ENCODE measurements around the gene TNFRSF14.

Gene TNFRSF14

DNA sequence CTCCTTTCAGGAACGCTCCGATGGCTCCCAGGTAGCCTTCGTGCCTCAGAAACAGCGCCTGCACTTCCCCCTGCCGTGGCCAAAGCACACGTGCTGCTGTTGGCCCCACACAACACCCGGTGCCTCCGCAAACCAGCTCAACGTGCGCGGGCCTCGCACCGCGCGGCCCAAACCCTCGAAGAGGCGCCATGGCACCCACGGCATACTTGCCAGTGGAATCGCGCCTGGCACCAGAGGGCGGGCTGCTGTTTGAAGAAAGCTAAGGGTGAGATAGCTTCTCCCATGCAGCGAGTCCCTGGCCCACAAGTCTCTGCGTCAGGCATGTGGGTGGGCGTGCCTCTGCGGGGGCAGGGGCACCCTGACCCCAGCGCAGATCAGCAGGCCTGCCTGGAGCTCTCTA lies 37.6 kb upstream of the TNFRSF14 start:
- no peak overlapping the region for H3K27ac Mint-ChIP-seq
- H3K36me3 Mint-ChIP-seq: peaks cover 44% of the 10 kb centered on the region
- H3K4me1 Mint-ChIP-seq: peaks cover 18% of the 10 kb centered on the region
- H3K4me3 Mint-ChIP-seq: no peak overlapping the region
- no peak for DNase-seq
- CTCF ChIA-PET: interaction anchor here (0.9 kb wide), 1 partner anchor 29 kb away, joined by 3 read pairs; no protein-coding TSS in a partner anchor
- no peaks in the 10 kb centered on the region for H3K9me3 Mint-ChIP-seq
- H3K27me3 Mint-ChIP-seq: no peaks in the 10 kb centered on the region

DNA sequence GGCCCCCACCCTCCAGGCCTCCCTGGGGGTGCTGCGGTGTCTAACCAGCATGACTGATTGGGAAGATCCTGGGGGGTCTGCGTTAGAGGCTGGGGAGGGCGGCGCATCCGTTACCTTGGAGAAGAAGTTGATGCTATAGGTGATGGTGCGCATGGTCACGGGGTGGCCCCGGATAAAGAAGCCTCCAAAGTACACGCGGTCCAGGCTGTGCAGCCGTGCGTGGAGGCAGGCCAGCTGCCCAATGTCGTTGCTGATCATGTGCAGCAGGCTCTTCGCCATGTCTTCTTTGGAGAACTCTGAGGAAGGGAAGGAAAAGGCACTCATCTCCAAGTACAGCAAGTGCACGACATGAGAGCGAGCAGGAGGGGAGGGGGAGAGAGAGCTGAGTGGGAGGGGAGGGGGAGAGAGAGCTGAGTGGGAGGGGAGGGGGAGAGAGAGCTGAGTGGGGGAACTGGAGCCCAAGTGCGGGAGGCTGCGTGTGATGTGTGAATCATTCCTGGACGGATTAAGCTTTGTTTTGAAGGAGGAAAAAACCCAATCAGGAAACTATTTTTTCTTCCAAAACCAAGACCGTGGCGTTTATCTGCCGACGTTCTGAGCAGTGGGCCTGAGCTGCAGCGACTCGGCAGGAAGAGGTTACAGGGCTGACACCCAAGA lies 37.0 kb upstream of the TNFRSF14 start:
- H3K4me3 Mint-ChIP-seq: no peak overlapping the region
- no peak for DNase-seq
- no peaks in the 10 kb centered on the region for H3K27me3 Mint-ChIP-seq
- H3K36me3 Mint-ChIP-seq: peaks cover 44% of the 10 kb centered on the region
- no peak overlapping the region for H3K27ac Mint-ChIP-seq
- no peaks in the 10 kb centered on the region for H3K9me3 Mint-ChIP-seq
- peaks cover 23% of the 10 kb centered on the region for H3K4me1 Mint-ChIP-seq
- CTCF ChIA-PET: interaction anchor here (0.9 kb wide), 1 partner anchor 28 kb away, joined by 3 read pairs; no protein-coding TSS in a partner anchor

DNA sequence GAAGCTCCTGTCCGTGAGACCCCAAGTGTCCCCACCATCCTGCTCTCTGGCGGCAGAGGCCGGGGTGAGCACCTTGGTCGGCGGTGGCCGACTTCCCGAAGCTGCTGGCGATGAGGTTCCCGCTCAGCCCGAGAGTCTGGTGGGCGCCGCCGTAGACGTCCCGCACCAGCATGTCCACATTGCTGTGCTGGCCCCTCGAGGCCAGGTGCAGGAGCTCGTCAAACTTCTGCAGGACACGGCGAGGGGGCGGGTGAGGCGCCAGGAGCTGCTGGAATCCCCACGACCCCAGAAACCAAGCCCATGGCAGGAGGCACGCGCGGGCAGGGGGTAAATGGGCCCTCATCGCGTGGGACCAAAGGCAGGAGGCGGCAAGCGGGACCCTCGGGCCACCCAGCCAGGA lies 36.4 kb upstream of the TNFRSF14 start:
- no peak overlapping the region for H3K27ac Mint-ChIP-seq
- H3K27me3 Mint-ChIP-seq: no peaks in the 10 kb centered on the region
- H3K4me1 Mint-ChIP-seq: peaks cover 29% of the 10 kb centered on the region
- H3K9me3 Mint-ChIP-seq: no peaks in the 10 kb centered on the region
- no peak for DNase-seq
- CTCF ChIA-PET: no interaction called here
- peaks cover 45% of the 10 kb centered on the region for H3K36me3 Mint-ChIP-seq
- H3K4me3 Mint-ChIP-seq: no peak overlapping the region

DNA sequence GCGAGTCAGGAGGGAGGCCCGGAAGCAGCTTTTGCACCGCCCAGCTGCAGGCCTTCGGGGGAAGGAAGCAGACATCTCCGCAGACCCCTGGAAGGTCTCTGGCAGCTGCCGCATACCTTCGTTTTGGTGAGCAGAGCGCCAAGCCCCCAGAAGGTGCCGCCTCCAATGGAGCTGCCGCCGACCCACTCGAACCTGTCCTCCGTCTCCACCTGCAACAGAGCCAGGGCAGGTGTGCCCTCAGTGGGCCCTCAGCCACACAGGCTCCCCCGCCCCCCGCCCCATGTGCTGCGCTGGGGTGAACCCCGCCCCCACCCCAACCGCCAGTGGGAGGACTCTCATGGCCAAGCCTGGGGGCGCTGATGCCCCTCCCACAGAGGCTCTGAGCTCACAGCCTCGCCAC lies 36.0 kb upstream of the TNFRSF14 start:
- Mint-ChIP-seq H3K27me3 (no peaks in the 10 kb centered on the region), H3K9me3 (no peaks in the 10 kb centered on the region), H3K4me1 (peaks cover 34% of the 10 kb centered on the region), H3K36me3 (peaks cover 48% of the 10 kb centered on the region), H3K4me3 (no peak overlapping the region), H3K27ac (no peak overlapping the region)
- no peak for DNase-seq
- CTCF ChIA-PET: no interaction called here

DNA sequence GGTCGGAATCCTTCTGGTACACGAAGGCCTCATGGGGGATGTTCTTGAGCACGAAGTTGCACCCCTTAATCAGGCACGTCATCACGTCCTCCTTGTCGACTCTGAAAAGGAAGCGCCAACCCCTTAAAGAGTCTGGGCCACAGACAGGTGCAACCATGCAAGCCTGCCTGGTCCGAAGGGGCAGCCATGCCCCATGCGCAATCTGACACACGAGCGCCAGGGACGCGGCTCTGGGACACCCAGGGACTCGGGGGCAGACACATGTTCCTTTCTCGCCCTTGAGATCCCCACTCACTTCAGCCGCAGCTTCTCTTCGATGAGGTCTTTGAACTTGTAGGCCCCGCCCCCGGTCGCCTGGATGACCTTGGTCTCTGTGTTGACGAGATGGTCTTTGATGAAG lies 35.4 kb upstream of the TNFRSF14 start:
- Mint-ChIP-seq H3K27ac (no peak overlapping the region), H3K4me1 (peaks cover 34% of the 10 kb centered on the region), H3K27me3 (no peaks in the 10 kb centered on the region), H3K36me3 (peaks cover 46% of the 10 kb centered on the region), H3K4me3 (no peak overlapping the region), H3K9me3 (no peaks in the 10 kb centered on the region)
- DNase-seq: no peak
- CTCF ChIA-PET: no interaction called here

DNA sequence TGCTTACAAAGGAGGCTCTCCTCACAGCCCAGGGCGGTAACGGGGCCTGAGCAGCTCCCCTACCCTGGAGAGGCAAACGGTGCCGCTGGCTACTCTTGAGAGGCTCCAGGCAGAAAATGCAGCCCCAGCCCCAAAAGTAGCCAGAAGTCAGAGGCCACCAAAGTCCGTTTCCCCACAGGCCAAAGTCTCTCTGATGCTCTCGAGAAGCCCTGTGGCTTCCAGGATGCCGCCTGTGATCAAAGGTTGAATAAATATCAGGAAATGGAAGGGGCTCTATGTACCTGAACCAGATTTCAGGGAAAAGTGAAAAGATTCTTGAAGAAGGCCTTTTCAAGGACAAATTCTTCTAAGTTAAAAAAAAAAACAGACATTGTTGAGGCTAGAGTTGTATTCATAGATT lies 33.9 kb upstream of the TNFRSF14 start:
- Mint-ChIP-seq H3K27ac (peak overlapping the region; percentile 99), H3K4me3 (no peak overlapping the region), H3K4me1 (peaks cover 39% of the 10 kb centered on the region), H3K9me3 (no peaks in the 10 kb centered on the region), H3K36me3 (peaks cover 42% of the 10 kb centered on the region), H3K27me3 (peaks cover 6% of the 10 kb centered on the region)
- DNase-seq: no peak
- CTCF ChIA-PET: no interaction called here

DNA sequence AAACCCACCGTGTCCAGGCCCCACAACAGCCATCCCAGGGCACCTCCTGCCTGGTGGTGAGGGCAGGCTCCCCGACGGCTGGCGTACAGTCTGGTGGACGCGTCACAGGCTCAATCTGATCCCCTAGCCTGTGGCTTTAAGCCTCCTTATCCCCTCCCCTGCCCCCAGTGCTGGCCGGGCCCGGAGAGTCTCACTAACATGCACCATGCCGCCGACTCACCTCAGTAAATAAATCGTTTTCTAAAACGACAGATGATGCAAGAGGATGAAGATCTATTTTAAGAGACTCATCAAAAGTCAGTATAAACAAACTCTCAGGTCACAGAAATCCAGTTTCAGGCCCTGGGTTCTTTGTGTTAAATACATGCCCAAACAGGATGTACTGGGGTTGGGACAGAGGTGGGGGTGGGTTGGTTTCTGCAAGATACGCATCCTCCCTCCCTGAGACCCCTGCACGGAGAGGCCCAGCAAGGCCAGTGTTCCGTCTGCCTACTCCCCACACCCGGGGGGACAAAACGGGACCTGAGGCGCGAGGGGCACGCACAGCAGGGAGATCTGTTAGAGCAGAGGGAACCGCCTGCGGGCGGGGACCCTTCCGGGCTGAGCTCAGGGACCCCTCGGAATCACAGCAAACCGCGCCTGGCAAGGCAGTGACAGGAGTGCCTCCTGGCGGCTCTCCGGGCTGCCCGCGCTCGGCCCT lies 32.8 kb upstream of the TNFRSF14 start:
- H3K4me1 Mint-ChIP-seq: peaks cover 41% of the 10 kb centered on the region
- H3K36me3 Mint-ChIP-seq: peaks cover 38% of the 10 kb centered on the region
- H3K9me3 Mint-ChIP-seq: no peaks in the 10 kb centered on the region
- H3K27ac Mint-ChIP-seq: peak overlapping the region; percentile 99
- H3K27me3 Mint-ChIP-seq: peaks cover 17% of the 10 kb centered on the region
- DNase-seq: peak; percentile 55
- H3K4me3 Mint-ChIP-seq: peak overlapping the region; percentile 89
- CTCF ChIA-PET: interaction anchor here (1.2 to 1.8 kb wide), 5 partner anchors 22 to 110 kb away, joined by 3 to 15 read pairs (median 4); partner anchors contain the start of gene TNFRSF14

DNA sequence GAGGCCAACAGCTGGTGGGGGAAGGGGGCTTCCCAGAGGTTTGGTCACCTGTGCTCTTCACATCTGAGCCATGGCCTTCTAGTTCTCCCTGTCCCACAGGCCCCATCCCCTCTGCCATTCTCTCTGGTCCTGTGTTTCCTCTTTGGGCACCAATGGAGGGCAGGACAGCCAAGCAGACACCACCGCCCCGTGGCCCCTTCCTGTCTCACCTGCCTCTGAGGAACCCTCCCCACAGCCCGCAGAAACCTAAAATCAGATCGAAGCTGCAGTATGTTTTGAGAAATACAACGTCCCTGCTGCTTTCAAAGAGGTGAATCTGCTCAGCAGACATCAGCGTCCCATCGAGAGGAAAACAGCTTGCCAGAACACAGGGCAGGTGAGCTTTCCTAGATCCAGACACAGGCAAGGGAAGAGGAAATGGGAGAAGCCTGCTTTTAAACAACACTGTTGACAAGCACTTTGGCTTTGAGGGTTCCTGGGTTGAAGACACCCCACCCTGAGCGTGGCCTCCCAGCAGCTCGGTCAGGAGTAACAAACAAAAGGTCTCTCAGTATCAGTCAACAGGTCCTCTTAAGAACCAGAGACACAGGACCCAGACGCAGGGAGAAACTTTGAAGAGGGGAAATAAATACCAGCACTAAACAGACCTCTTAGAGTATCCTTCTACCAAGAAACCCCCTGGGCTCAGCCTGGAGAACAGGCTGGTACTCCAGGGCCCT lies 32.1 kb upstream of the TNFRSF14 start:
- DNase-seq: peak; percentile 81
- peaks cover 47% of the 10 kb centered on the region for H3K4me1 Mint-ChIP-seq
- H3K9me3 Mint-ChIP-seq: no peaks in the 10 kb centered on the region
- peak overlapping the region; percentile 99 for H3K27ac Mint-ChIP-seq
- peaks cover 24% of the 10 kb centered on the region for H3K27me3 Mint-ChIP-seq
- peak overlapping the region; percentile 89 for H3K4me3 Mint-ChIP-seq
- CTCF ChIA-PET: interaction anchor here (1.2 to 1.8 kb wide), 6 partner anchors 22 to 111 kb away, joined by 3 to 15 read pairs (median 4); partner anchors contain the start of gene TNFRSF14
- H3K36me3 Mint-ChIP-seq: peaks cover 34% of the 10 kb centered on the region

DNA sequence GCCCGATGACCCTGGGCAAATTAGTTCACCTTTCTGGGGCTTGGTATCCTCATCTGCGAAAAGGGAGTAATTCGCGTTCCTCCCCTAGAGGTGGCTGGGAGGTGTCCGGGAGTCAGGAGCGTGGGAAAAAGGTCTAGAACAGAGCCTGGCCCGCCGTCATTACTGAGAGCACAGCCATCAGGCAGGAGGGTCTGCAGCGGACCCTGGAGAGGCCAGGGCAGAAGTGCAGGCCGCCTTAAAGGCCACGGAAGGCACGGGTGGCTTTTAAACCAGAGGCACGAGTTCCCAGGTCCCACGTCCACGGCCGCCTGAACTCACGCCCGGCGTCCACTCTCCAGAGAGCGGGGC lies 30.6 kb upstream of the TNFRSF14 start:
- peak overlapping the region; percentile 99 for H3K27ac Mint-ChIP-seq

DNA sequence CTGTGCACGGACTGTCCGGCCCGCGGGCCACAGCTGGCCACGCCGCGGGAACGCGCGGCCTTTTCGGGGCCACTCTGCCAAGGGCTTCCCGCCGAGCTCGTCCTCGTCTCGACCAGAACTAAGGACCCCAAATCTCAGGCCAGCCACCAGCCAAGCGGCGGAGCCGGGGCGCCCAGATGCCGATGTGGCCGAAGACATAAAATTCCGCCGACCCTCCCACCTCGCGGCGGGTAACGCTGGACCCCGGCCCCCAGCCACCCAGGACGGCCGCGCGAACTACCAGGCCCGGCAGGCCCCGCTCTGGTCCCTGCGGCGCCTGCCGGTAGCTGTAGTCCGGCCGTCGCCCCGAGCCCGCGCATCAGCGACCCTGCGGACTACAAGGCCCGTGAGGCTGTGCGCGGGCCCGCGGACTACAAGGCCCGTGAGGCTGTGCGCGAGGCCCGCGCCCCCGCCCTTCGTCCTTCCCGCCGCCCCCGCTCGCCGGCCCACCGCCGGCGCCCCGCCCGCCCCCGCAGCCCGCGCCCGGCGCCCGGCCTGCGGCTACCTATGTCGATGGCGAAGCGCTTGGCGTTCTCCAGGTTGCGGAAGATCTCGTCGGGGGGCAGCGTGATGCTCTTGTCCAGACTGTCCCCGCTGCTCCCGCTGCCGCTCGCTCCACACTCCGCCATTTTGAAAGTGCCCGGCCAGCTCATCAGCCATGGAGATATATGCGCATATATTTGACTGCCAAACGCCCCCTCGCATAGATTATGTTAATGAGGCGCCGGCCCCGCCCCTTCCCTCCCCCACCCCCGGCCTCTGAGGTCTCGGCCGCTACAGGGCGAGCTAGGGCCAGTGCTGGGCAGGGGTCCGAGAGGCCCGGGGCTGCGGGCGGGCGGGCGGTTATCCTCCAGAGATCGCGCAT lies 30.0 kb upstream of the TNFRSF14 start, which contains the start of gene PANK4:
TSS of gene PANK4 (minus strand) at position 677 of the 904 bp plus-strand sequence. CDS start at position 668, 9 bp downstream.
- peak within 1 kb of the TSS; percentile 89 for H3K4me3 Mint-ChIP-seq
- peaks cover 24% of the 10 kb centered on the region for H3K36me3 Mint-ChIP-seq
- no peaks in the 10 kb centered on the region for H3K9me3 Mint-ChIP-seq
- H3K4me1 Mint-ChIP-seq: peaks cover 54% of the 10 kb centered on the region
- peak; percentile 93 for DNase-seq
- H3K27me3 Mint-ChIP-seq: peaks cover 45% of the 10 kb centered on the region
- H3K27ac Mint-ChIP-seq: peak within 1 kb of the TSS; percentile 99
- CTCF ChIA-PET: interaction anchor here (1.0 to 1.5 kb wide), 5 partner anchors 14 to 331 kb away, joined by 3 to 6 read pairs (median 4); partner anchors contain the start of genes FAAP20 and TNFRSF14

More for the DNA sequence above, 30.6 kb upstream of the TNFRSF14 start:
- peaks cover 39% of the 10 kb centered on the region for H3K27me3 Mint-ChIP-seq
- H3K9me3 Mint-ChIP-seq: no peaks in the 10 kb centered on the region
- H3K4me3 Mint-ChIP-seq: peak overlapping the region; percentile 89
- peaks cover 49% of the 10 kb centered on the region for H3K4me1 Mint-ChIP-seq
- H3K36me3 Mint-ChIP-seq: peaks cover 31% of the 10 kb centered on the region
- no peak for DNase-seq
- CTCF ChIA-PET: interaction anchor here (0.7 to 1.5 kb wide), 5 partner anchors 14 to 154 kb away, joined by 3 to 6 read pairs (median 3); partner anchors contain the start of gene TNFRSF14

DNA sequence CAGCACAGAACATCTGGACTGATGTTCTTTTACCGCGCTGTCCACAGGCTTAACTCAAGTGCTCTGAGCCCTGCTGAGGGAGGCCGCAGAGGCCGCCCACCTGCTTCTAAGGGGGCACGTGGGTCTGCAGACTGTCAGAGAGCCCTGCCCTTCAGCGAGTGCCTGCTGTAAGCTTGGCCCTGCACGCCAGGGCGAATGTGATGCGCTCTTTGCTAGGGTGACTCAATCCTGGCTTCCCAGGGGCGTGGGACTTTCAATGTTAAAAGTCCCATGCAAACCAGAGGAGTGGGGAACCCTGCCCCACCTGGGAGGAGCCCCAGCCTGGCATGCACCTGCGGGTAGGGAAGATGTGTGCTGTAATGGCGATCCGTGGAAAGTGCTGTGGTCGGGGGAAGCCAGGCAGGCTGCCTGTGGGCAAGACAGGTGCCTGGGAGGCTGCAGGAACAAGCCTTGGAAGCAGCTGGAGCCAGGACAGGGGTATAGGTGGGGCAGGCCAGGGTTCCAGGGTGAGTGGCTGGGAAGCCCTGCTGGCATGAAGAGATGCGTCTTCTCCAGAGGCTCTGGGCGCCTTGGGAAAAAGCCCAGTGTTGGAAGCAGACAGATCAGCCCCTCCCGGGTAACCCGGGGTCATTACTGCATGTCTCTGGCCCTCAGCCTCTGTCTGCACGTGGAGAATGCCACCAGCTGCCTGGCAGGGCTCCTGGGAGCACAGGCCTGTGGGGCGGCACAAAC lies 29.2 kb upstream of the TNFRSF14 start:
- CTCF ChIA-PET: interaction anchor here (1.0 to 1.5 kb wide), 3 partner anchors 12 to 332 kb away, joined by 3 to 4 read pairs (median 4); partner anchors contain the start of gene FAAP20
- Mint-ChIP-seq H3K4me3 (peak overlapping the region; percentile 38), H3K4me1 (peaks cover 52% of the 10 kb centered on the region)

DNA sequence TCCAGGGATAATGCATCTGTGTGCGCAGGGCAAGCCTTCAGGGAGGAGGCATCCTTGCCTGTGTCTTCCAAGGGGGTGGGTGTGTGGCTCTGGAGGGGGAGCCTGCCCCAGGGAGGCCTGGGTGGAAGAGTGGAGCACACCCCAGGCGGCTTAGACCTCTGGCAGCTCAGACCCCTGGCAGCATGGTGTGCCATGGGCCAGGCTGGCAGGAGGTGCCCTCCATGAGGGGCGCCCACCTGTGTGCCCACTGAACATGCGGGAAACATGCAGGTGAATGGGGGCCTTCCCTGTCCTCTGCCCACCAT lies 28.7 kb upstream of the TNFRSF14 start:
- no peak overlapping the region for H3K4me3 Mint-ChIP-seq
- H3K27me3 Mint-ChIP-seq: peaks cover 59% of the 10 kb centered on the region
- H3K27ac Mint-ChIP-seq: no peak overlapping the region
- peaks cover 47% of the 10 kb centered on the region for H3K4me1 Mint-ChIP-seq
- H3K9me3 Mint-ChIP-seq: no peaks in the 10 kb centered on the region
- CTCF ChIA-PET: interaction anchor here (1.4 kb wide), 1 partner anchor 12 kb away, joined by 3 read pairs; no protein-coding TSS in a partner anchor
- peaks cover 15% of the 10 kb centered on the region for H3K36me3 Mint-ChIP-seq
- DNase-seq: no peak

More for the DNA sequence above, 29.2 kb upstream of the TNFRSF14 start:
- Mint-ChIP-seq H3K36me3 (peaks cover 19% of the 10 kb centered on the region), H3K27ac (peak overlapping the region; percentile 19), H3K9me3 (no peaks in the 10 kb centered on the region), H3K27me3 (peaks cover 53% of the 10 kb centered on the region)
- DNase-seq: peak; percentile 58

DNA sequence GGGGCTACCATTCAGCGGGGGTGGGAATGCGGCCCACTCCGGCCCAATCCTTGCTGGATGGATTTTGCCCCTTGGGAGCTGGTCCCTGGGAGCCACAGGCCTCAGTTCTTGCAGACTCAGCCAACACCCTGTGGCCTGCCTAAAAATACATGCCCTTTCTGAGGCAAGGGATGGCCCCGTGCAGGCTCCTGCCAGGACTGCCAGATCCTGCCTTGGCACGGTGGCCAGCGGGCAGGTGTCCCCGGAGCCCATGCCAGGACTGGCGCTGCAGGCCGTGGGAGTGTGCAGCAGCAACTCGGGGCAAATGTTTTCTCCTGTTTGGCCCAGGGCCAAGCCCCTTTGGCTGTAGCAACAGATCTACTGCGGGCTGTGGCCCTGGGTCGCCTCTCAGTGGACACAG lies 28.2 kb upstream of the TNFRSF14 start:
- peaks cover 64% of the 10 kb centered on the region for H3K27me3 Mint-ChIP-seq
- no peak overlapping the region for H3K4me3 Mint-ChIP-seq
- H3K9me3 Mint-ChIP-seq: no peaks in the 10 kb centered on the region
- H3K4me1 Mint-ChIP-seq: peaks cover 42% of the 10 kb centered on the region
- CTCF ChIA-PET: interaction anchor here (1.4 kb wide), 1 partner anchor 11 kb away, joined by 3 read pairs; no protein-coding TSS in a partner anchor
- H3K27ac Mint-ChIP-seq: no peak overlapping the region
- no peak for DNase-seq
- peaks cover 11% of the 10 kb centered on the region for H3K36me3 Mint-ChIP-seq
